ENCODE results near the gene FCRL5.
A peak's percentile ranks its signal among the peaks of the same experiment; 100 is the strongest.

The FCRL5 gene

DNA sequence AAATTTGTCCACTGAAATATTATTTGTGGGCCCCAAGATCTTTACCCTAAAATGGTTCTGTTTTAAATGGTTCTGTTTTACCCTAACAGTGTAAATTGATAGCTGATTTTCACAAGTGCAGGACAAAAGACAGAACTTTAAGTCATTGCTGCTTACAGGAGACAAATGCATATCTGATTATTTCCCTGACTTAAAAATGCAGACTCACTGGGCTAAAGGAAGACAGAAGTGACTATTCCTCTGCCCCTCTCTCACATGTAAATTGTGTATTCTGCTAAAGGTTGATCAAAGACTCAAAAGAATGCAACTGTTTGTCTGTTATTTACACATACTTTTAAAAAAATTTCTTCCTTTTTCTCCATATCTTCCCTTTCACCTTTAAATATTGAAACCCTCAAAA lies 12.7 kb downstream of the FCRL5 start:
- DNase-seq (ENCODE audit: insufficient read length, low spot score) (no peak), FAIRE-seq (no peak)
- TF ChIP-seq POLR2A (IDR thresholded peaks at IDR 0.05; ENCODE audit: low read depth, low read length) (no peak), SPI1 (IDR thresholded peaks at IDR 0.05; ENCODE audit: low read depth, low read length) (no peak), POU2F2 (IDR thresholded peaks at IDR 0.05; ENCODE audit: low read depth, low read length) (no peak), TAF1 (IDR thresholded peaks at IDR 0.05; ENCODE audit: low read depth, low read length) (no peak), POLR2AphosphoS5 (IDR thresholded peaks at IDR 0.05; ENCODE audit: low read depth, low read length) (no peak), PAX5 (IDR thresholded peaks at IDR 0.05; ENCODE audit: insufficient read depth, low read length, severe bottlenecking) (no peak)

DNA sequence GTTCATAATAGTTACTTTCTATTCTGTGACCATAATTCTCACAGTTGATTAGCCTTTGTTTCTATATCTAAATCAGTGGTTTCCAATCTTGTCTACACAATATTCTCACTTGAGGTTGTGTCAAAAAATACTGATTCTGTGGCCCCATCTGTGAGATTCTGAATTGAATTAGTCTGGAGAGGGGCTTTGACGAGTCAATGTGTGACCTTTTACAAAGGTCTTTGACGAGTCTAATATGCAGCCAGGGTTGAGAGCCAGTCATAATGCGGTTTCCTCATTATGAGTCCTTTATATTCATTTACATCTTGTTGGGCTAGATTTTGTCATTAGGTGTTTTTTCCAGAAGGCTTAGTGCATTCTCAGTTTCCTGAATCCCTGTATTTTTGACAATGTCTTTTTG lies 19.7 kb downstream of the FCRL5 start:
- DNase-seq (ENCODE audit: insufficient read length, low spot score) = no peak
- FAIRE-seq = no peak
- TF ChIP-seq PAX5 (IDR thresholded peaks at IDR 0.05; ENCODE audit: insufficient read depth, low read length, severe bottlenecking) (no peak), TAF1 (IDR thresholded peaks at IDR 0.05; ENCODE audit: low read depth, low read length) (no peak), SPI1 (IDR thresholded peaks at IDR 0.05; ENCODE audit: low read depth, low read length) (no peak), POU2F2 (IDR thresholded peaks at IDR 0.05; ENCODE audit: low read depth, low read length) (no peak), POLR2A (IDR thresholded peaks at IDR 0.05; ENCODE audit: low read depth, low read length) (no peak), POLR2AphosphoS5 (IDR thresholded peaks at IDR 0.05; ENCODE audit: low read depth, low read length) (no peak)

DNA sequence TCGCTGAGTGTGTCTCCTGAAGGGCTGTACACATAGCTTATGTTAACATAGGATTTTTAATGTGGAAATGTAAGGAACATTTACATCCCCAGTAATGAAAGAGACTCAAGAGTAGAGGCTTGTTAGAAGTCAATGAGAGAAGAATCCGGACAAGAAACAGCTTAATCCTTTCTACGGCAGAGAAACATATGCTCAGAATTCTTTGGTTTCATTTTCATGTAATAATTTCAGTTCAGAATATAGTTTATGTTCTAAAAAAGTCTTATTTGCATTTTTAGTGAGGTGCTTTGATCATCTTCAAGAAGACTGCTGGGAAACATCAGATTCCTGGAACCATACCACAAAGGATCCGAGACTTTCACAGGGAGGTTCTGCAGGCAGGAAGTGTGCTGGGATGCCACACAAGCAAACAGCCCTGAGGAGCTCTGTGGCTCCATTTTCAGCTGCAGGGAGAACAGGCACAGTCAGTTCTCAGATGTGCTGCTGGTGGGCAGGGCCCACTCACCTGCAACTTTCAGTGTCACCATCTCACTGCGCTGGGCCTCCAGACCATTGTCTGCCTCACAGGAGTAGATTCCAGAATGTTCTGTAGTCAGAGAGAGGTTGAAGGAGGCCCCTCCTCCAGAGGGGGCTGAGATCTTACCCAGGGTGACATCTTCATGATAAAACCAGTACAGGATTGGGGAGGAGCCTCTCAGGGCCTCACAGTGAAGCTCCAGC lies 28.4 kb downstream of the FCRL5 start:
- TF ChIP-seq POLR2AphosphoS5 (IDR thresholded peaks at IDR 0.05; ENCODE audit: low read depth, low read length) (no peak), POU2F2 (IDR thresholded peaks at IDR 0.05; ENCODE audit: low read depth, low read length) (no peak), POLR2A (IDR thresholded peaks at IDR 0.05; ENCODE audit: low read depth, low read length) (no peak), PAX5 (IDR thresholded peaks at IDR 0.05; ENCODE audit: insufficient read depth, low read length, severe bottlenecking) (no peak), SPI1 (IDR thresholded peaks at IDR 0.05; ENCODE audit: low read depth, low read length) (0 out of 2 replicates have a peak, but pooled peaks have one; percentile 2), TAF1 (IDR thresholded peaks at IDR 0.05; ENCODE audit: low read depth, low read length) (no peak)
- FAIRE-seq = no peak
- DNase-seq (ENCODE audit: insufficient read length, low spot score) = no peak

DNA sequence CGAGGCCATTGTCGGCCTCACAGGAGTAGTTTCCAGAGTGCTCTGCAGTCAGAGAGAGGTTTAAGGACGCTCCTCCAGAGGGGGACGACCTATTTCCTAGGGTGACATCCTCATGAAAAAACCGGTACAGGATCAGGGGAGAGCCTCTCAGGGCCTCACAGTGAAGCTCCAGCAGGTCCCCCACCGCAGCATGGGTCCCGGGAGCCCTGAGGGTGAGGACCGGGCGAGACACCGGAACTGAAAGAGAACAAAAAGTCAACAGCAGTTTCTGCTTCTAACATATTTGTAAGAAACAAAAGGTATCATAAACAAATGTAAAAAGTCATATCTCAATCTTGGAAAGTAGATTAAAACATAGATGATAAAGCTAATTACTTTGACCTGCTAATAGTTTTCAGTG lies 31.3 kb downstream of the FCRL5 start:
- FAIRE-seq (no peak), DNase-seq (ENCODE audit: insufficient read length, low spot score) (no peak)
- TF ChIP-seq POLR2A (IDR thresholded peaks at IDR 0.05; ENCODE audit: low read depth, low read length) (no peak), POLR2AphosphoS5 (IDR thresholded peaks at IDR 0.05; ENCODE audit: low read depth, low read length) (no peak)

DNA sequence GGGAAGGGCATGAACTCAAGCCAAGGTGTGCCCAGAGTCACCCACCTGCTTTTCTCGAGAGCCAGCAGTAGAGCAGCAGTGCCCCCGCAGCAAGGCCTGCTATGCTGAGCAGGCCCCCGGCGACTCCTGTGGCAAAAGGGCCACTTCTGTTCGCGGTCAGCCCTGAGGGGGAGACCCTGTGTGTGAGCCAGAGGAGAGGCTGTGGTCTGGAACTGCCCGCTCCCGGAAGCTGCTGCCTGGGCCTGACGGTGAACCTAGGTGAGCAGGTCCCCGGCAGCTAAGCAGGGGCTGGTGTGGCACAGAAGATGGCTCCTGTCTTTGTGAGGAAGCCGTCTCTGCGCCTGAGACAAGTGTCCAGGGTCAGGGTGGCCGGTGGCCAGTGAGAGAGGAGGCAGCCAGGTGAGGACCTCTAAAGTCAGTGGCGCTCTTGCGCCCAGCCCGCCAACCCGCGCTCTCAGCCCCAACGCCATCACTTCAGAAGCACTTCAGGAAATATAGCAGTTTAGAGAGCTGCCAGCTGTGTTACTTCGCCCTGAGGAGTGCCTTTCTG lies 31.9 kb downstream of the FCRL5 start:
- FAIRE-seq = no peak
- TF ChIP-seq POLR2AphosphoS5 (IDR thresholded peaks at IDR 0.05; ENCODE audit: low read depth, low read length) (no peak), SPI1 (IDR thresholded peaks at IDR 0.05; ENCODE audit: low read depth, low read length) (no peak), TAF1 (IDR thresholded peaks at IDR 0.05; ENCODE audit: low read depth, low read length) (no peak), PAX5 (IDR thresholded peaks at IDR 0.05; ENCODE audit: insufficient read depth, low read length, severe bottlenecking) (no peak), POU2F2 (IDR thresholded peaks at IDR 0.05; ENCODE audit: low read depth, low read length) (no peak), POLR2A (IDR thresholded peaks at IDR 0.05; ENCODE audit: low read depth, low read length) (no peak)

DNA sequence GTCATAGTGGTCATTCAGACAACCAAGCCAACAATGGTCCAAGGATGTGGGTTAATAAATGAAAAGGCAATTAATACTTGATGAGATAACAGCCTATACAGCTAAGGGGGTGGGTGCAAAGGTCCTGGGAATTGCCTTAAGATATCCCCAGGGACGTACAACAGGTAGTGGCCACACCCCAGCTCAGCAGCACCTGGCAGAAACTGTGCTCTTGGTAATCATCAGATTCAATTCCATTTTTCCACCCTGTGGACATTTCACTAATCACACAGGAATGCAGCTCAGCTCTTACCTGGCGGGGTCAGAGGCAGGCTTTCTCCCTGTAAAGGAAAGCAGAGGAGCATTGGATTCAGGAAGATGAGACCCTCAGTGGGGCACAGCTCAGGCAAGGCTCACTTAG lies 32.9 kb downstream of the FCRL5 start:
- TF ChIP-seq TAF1 (IDR thresholded peaks at IDR 0.05; ENCODE audit: low read depth, low read length) = no peak
- no peak for TF ChIP-seq PAX5 (IDR thresholded peaks at IDR 0.05; ENCODE audit: insufficient read depth, low read length, severe bottlenecking)
- TF ChIP-seq POLR2AphosphoS5 (IDR thresholded peaks at IDR 0.05; ENCODE audit: low read depth, low read length) = no peak
- TF ChIP-seq POLR2A (IDR thresholded peaks at IDR 0.05; ENCODE audit: low read depth, low read length) = no peak
- TF ChIP-seq SPI1 (IDR thresholded peaks at IDR 0.05; ENCODE audit: low read depth, low read length) = no peak
- no peak for TF ChIP-seq POU2F2 (IDR thresholded peaks at IDR 0.05; ENCODE audit: low read depth, low read length)
- DNase-seq (ENCODE audit: insufficient read length, low spot score) = no peak

More for the DNA sequence above, 31.9 kb downstream of the FCRL5 start:
- no peak for DNase-seq (ENCODE audit: insufficient read length, low spot score)

DNA sequence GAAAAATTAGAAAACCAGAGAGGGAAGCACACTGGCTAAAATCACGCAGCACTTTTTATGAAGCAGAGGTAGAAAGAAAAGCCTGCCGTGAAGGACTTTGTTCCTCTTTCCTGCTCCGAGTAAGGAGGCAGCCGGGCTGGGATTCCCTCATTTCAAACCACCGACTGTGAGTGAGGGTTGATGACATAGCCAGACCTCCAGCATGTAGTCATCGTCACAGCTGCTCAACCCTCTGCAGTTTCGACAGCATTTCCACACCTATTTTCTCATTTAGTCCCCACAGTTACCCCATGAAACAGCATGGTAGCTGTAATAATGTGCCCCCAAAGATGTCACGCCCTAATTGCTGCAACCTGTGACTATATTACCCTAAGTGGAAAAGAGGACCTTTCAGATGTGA lies 35.3 kb downstream of the FCRL5 start:
- FAIRE-seq (no peak), DNase-seq (ENCODE audit: insufficient read length, low spot score) (no peak)
- TF ChIP-seq POU2F2 (IDR thresholded peaks at IDR 0.05; ENCODE audit: low read depth, low read length) (no peak), POLR2AphosphoS5 (IDR thresholded peaks at IDR 0.05; ENCODE audit: low read depth, low read length) (no peak), SPI1 (IDR thresholded peaks at IDR 0.05; ENCODE audit: low read depth, low read length) (no peak), PAX5 (IDR thresholded peaks at IDR 0.05; ENCODE audit: insufficient read depth, low read length, severe bottlenecking) (no peak), POLR2A (IDR thresholded peaks at IDR 0.05; ENCODE audit: low read depth, low read length) (no peak), TAF1 (IDR thresholded peaks at IDR 0.05; ENCODE audit: low read depth, low read length) (no peak)

More for the DNA sequence above, 32.9 kb downstream of the FCRL5 start:
- no peak for FAIRE-seq

DNA sequence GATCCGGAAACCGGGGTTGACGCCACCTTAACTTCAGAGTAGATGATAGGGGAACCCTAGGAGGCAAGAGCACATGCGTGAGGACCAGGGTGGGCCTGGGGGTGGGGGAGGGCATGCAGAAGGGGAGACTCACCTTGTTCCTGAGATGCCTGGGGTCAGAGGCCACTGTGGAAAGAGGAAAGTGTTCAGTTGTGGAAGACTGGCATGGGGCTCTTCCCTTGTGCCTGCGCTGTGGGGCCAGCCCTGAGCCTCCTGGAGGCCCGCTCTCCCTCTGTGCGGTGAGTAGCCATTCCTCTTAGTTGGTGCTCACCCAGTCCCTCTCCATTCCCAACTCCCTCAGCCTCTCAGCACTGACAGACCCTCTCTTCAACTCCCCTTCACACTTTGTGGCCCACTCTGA lies 36.6 kb downstream of the FCRL5 start:
- no peak for TF ChIP-seq POLR2AphosphoS5 (IDR thresholded peaks at IDR 0.05; ENCODE audit: low read depth, low read length)
- TF ChIP-seq POU2F2 (IDR thresholded peaks at IDR 0.05; ENCODE audit: low read depth, low read length) = no peak
- TF ChIP-seq TAF1 (IDR thresholded peaks at IDR 0.05; ENCODE audit: low read depth, low read length) = no peak
- no peak for TF ChIP-seq SPI1 (IDR thresholded peaks at IDR 0.05; ENCODE audit: low read depth, low read length)
- TF ChIP-seq PAX5 (IDR thresholded peaks at IDR 0.05; ENCODE audit: insufficient read depth, low read length, severe bottlenecking) = no peak
- TF ChIP-seq POLR2A (IDR thresholded peaks at IDR 0.05; ENCODE audit: low read depth, low read length) = no peak
- no peak for DNase-seq (ENCODE audit: insufficient read length, low spot score)

DNA sequence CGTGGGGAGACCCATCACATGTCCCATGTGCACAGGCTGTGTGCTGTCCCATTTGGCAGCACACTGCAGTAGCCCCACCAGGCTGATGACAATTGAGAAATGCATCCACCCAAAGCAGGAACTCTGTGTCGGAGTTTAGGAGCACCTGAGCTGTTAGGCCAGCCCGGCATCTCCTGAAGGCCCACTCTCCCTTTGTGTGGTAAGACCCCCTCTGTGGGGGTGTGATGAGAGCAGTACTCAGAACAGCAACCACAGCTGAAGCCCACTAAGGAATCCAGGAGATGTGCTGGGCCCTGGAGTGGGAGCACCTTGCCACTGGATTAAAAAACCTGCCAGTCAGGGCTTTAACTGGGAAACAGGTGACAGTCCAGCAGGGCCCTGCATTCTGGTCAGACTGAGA lies 37.2 kb downstream of the FCRL5 start:
- FAIRE-seq = no peak
- TF ChIP-seq PAX5 (IDR thresholded peaks at IDR 0.05; ENCODE audit: insufficient read depth, low read length, severe bottlenecking) (no peak), POLR2AphosphoS5 (IDR thresholded peaks at IDR 0.05; ENCODE audit: low read depth, low read length) (no peak), POLR2A (IDR thresholded peaks at IDR 0.05; ENCODE audit: low read depth, low read length) (no peak), POU2F2 (IDR thresholded peaks at IDR 0.05; ENCODE audit: low read depth, low read length) (no peak), SPI1 (IDR thresholded peaks at IDR 0.05; ENCODE audit: low read depth, low read length) (no peak), TAF1 (IDR thresholded peaks at IDR 0.05; ENCODE audit: low read depth, low read length) (no peak)
- no peak for DNase-seq (ENCODE audit: insufficient read length, low spot score)

More for the DNA sequence above, 36.6 kb downstream of the FCRL5 start:
- FAIRE-seq = no peak

Data from GM12891 (cell line).